Hepatocyte (in vitro differentiated cells): ENCODE measurements around the gene KCND3.

ENCODE experiments used
- CTCF ChIP-seq: fragments of 200-600 bp; sonication (generic); IDR thresholded peaks from 2 replicates; pipeline ENCODE4 v1.5.1; 2016; ENCODE audit warnings: antibody characterized with exemption, mild to moderate bottlenecking; ENCODE audit not compliant: poor library complexity
- EZH2 ChIP-seq: fragments of 200-600 bp; sonication (generic); IDR thresholded peaks from 2 replicates; pipeline ENCODE4 v1.6.1; 2016; ENCODE audit warnings: antibody characterized with exemption, mild to moderate bottlenecking, borderline replicate concordance

- no peak for TF ChIP-seq CTCF
- no peak for TF ChIP-seq EZH2
Measured at GRCh38 chr1:111857194-111857651, 132.2 kb downstream of the KCND3 start.
